GM18505 (cell line): ENCODE measurements around the gene TPD52L1.

ENCODE experiments used
- ATAC-seq: cut with Tn5 transposase; IDR thresholded peaks from one replicate; pipeline ENCODE4 v1.9.1; 2021; ENCODE audit not compliant: unreplicated experiment
- POLR2A ChIP-seq: IDR thresholded peaks from 4 replicates; pipeline ENCODE4 v1.6.1; 2011; ENCODE audit warnings: borderline replicate concordance; ENCODE audit not compliant: insufficient read depth, insufficient read length; ENCODE audit errors: extremely low read depth

TPD52L1 gene

GRCh38 chr6:125245523-125246264 is 92.1 kb downstream of the TPD52L1 start:
- no peak for ATAC-seq
- no peak for TF ChIP-seq POLR2A

- no peak for ATAC-seq
Measured at GRCh38 chr6:125246566-125246965, 93.0 kb downstream of the TPD52L1 start.

GRCh38 chr6:125248136-125248535 is 94.6 kb downstream of the TPD52L1 start:
- no peak for ATAC-seq
- TF ChIP-seq POLR2A: no peak

More at GRCh38 chr6:125246566-125246965, 93.0 kb downstream of the TPD52L1 start:
- TF ChIP-seq POLR2A: no peak

- no peak for ATAC-seq
- TF ChIP-seq POLR2A: no peak
Measured at GRCh38 chr6:125250511-125250910, 96.9 kb downstream of the TPD52L1 start.

DNA sequence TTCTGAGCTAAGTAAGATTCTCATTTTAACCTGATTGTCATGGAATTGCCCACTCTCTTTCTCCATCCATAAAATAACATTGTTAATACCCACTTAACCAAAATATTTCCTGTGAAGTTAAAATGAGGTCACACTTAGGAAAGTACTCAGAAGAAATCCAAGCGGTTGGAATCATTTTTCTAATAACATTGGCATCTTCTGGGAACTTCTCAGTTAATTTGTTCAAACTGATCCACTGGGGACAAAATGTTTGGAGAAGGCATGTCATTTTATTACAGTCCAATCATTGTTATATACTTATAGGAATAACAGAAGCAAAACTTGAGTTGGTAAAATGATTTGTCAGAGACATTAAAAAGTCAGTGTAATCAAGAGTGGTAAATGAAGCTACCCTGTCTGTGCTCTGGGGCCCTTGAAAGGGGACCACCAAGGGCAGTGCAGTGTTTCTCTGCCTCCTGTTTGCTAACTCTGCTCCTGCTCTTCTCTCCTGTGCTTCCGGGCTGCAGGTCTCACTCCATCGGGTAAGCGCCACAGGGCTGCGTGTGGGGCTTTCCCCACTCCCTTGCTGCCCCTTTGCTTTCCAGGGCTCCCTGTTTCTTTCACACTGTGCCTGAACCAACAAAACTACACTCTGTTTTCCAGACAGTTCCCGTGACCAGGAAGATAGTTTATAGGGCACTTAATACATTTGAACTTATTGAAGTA is 98.1 kb downstream of the TPD52L1 start:
- ATAC-seq: no peak
- no peak for TF ChIP-seq POLR2A

DNA sequence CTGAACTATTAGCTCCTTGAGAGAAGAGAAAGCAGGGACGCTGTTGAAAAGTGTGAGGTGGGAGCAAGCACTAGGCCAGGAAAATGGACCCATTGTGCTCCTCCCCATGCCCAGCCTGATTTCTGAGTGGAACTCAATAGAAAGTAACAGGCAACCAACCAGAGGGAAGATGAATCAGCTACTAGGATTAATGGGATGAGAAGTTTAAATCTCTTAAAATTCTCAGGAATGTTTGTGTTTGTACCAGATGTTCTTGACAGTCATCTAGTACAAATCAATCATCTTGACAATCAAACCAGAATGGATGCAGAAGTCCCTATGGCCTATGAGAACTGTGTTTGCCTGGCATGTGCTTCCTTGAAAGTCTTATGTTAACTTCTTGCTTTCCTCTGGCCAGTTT is 99.3 kb downstream of the TPD52L1 start:
- ATAC-seq: no peak
- no peak for TF ChIP-seq POLR2A

DNA sequence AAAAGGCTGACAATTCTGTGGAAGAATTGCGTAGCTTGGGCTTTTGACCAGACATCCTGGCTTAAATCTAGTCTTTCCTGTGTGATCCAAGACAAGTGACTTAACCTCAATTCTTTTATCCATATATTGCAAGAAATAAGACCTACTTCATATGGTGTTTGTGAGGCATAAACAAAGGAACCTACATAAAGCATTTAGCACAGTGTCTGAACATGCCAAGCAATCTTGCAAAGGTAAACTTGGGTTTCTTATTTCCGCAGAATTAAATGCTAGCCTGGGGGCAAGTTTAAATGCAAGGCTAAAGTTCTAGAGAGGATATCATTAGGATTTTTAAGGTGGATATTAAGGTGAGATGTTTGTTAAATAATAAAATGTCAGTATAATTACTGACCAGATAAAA is 100.3 kb downstream of the TPD52L1 start:
- no peak for ATAC-seq
- no peak for TF ChIP-seq POLR2A

GRCh38 chr6:125254321-125254720 is 100.7 kb downstream of the TPD52L1 start:
- TF ChIP-seq POLR2A: no peak
- no peak for ATAC-seq

- ATAC-seq: no peak
- TF ChIP-seq POLR2A: no peak
Measured at GRCh38 chr6:125255201-125255600, 101.6 kb downstream of the TPD52L1 start.

GRCh38 chr6:125257351-125257750 is 103.8 kb downstream of the TPD52L1 start:
- no peak for TF ChIP-seq POLR2A
- ATAC-seq: no peak

GRCh38 chr6:125258651-125259353 is 105.2 kb downstream of the TPD52L1 start:
- peak; percentile 56 for ATAC-seq
- no peak for TF ChIP-seq POLR2A

GRCh38 chr6:125259354-125259736 is 105.8 kb downstream of the TPD52L1 start:
- no peak for ATAC-seq
- TF ChIP-seq POLR2A: no peak
